Panc1 (cell line): Measurements from ENCODE around the gene NPNT.

ENCODE experiments used
- POLR2AphosphoS5 ChIP-seq: IDR thresholded peaks from 2 replicates; pipeline ENCODE4 v1.6.1; 2012; ENCODE audit warnings: mild to moderate bottlenecking, low read depth, low read length, moderate library complexity
- SIN3A ChIP-seq: IDR thresholded peaks from 2 replicates; pipeline ENCODE4 v1.6.1; 2012; ENCODE audit warnings: low read depth, mild to moderate bottlenecking, low read length, moderate library complexity, borderline replicate concordance; ENCODE audit not compliant: insufficient read depth
- TCF7L2 ChIP-seq: IDR thresholded peaks from 2 replicates; pipeline ENCODE4 v1.6.1; 2011; ENCODE audit warnings: mild to moderate bottlenecking, low read depth, low read length, inconsistent platforms
- TF ChIP-seq, protein P1 (sequence below): fragments of 450-650 bp; IDR thresholded peaks from 2 replicates; pipeline ENCODE4 v1.5.1; 2017; ENCODE audit warnings: mild to moderate bottlenecking
- TF ChIP-seq, protein P2 (sequence below), 2 experiments: IDR thresholded peaks; 2 replicates each; pipeline ENCODE4 v1.6.1; 2011 to 2012; ENCODE audit warnings: low read depth in 2 of 2, control low read depth in 1 of 2, low read length in 1 of 2, mild to moderate bottlenecking in 1 of 2, moderate library complexity in 1 of 2; ENCODE audit not compliant: insufficient read depth in 1 of 2

DNA sequence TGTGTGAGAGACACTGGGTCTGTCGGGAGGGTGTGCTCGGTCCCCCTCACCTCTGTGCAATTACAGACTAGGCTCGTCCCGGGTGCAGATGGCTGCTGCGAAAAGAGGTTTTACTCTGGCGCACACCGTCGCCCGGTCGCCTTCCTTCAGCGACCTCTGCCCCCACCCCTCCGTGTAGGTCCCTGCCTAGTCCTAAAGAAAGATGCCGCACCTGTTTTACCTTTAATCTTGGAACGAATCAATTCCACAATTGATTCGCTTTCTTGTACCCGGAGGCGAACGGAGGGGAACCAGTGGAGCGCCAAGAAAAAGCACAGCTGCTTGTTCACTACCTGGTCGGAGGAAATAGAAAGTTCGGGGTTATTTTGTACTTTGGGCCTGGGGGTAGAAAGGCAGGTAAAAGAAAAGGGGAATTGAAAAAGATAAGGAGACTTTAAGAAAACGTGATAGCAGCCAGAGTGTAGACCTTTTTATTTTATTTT is 1.2 kb downstream of the NPNT start:
- TF ChIP-seq, protein P1, sequence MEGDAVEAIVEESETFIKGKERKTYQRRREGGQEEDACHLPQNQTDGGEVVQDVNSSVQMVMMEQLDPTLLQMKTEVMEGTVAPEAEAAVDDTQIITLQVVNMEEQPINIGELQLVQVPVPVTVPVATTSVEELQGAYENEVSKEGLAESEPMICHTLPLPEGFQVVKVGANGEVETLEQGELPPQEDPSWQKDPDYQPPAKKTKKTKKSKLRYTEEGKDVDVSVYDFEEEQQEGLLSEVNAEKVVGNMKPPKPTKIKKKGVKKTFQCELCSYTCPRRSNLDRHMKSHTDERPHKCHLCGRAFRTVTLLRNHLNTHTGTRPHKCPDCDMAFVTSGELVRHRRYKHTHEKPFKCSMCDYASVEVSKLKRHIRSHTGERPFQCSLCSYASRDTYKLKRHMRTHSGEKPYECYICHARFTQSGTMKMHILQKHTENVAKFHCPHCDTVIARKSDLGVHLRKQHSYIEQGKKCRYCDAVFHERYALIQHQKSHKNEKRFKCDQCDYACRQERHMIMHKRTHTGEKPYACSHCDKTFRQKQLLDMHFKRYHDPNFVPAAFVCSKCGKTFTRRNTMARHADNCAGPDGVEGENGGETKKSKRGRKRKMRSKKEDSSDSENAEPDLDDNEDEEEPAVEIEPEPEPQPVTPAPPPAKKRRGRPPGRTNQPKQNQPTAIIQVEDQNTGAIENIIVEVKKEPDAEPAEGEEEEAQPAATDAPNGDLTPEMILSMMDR: no peak
- no peak for TF ChIP-seq POLR2AphosphoS5
- TF ChIP-seq TCF7L2: no peak
- TF ChIP-seq, protein P2, sequence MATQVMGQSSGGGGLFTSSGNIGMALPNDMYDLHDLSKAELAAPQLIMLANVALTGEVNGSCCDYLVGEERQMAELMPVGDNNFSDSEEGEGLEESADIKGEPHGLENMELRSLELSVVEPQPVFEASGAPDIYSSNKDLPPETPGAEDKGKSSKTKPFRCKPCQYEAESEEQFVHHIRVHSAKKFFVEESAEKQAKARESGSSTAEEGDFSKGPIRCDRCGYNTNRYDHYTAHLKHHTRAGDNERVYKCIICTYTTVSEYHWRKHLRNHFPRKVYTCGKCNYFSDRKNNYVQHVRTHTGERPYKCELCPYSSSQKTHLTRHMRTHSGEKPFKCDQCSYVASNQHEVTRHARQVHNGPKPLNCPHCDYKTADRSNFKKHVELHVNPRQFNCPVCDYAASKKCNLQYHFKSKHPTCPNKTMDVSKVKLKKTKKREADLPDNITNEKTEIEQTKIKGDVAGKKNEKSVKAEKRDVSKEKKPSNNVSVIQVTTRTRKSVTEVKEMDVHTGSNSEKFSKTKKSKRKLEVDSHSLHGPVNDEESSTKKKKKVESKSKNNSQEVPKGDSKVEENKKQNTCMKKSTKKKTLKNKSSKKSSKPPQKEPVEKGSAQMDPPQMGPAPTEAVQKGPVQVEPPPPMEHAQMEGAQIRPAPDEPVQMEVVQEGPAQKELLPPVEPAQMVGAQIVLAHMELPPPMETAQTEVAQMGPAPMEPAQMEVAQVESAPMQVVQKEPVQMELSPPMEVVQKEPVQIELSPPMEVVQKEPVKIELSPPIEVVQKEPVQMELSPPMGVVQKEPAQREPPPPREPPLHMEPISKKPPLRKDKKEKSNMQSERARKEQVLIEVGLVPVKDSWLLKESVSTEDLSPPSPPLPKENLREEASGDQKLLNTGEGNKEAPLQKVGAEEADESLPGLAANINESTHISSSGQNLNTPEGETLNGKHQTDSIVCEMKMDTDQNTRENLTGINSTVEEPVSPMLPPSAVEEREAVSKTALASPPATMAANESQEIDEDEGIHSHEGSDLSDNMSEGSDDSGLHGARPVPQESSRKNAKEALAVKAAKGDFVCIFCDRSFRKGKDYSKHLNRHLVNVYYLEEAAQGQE (IDR thresholded peaks at IDR 0.05; ENCODE audit: insufficient read depth in 1 of 2, low read depth in 2 of 2, low read length in 1 of 2): no peak
- TF ChIP-seq SIN3A: no peak
